Mucosa of descending colon (tissue), 3 donors: ENCODE data around the gene LCN15. TPM values are rescaled to one million over a fixed set of nuclear protein-coding genes. Genes with fewer than 3 reads are reported as not detected.

ENCODE experiments used
- ATAC-seq: fragments of 200-7000 bp; cut with Tn5 transposase; one replicate; pipeline ENCODE4 v1.9.1; 2020; ENCODE audit warnings: mild to moderate bottlenecking, moderate library complexity
- DNase-seq, 3 donors: peaks; one replicate each; pipeline ENCODE4 v3.0.0-alpha.2; 2020
- H3K36me3 ChIP-seq: fragments of 200-600 bp; one replicate; pipeline ENCODE4 v1.8.0; 2021; ENCODE audit warnings: low read depth, mild to moderate bottlenecking
- H3K4me1 ChIP-seq: fragments of 200-600 bp; one replicate; pipeline ENCODE4 v1.8.0; 2021; ENCODE audit warnings: low read depth, mild to moderate bottlenecking
- H3K4me3 ChIP-seq: fragments of 200-600 bp; one replicate; pipeline ENCODE4 v1.8.0; 2021; ENCODE audit warnings: mild to moderate bottlenecking
- H3K9me3 ChIP-seq: fragments of 200-600 bp; one replicate; pipeline ENCODE4 v1.8.0; 2021; ENCODE audit warnings: mild to moderate bottlenecking
- intact Hi-C, 2 donors: fragments of 100-400 bp; cut with DNase I in 1 of 2; cut with micrococcal nuclease in 1 of 2; formaldehyde crosslinking; loops; one replicate each; pipeline versions ENCODE4 v1.11.0 to v1.11.1; 2022; cut with DNase I, micrococcal nuclease
- total RNA-seq, 3 donors: library from RNA; stranded (reverse); fragmentation: NEBNext Ultra II Directional in 2 of 3; extraction: Animal tissue kit (Norgen Biotek cat#: 25700) in 2 of 3; gene quantifications; one replicate each; pipeline versions ENCODE4 v1.2.1 to v1.2.4, GENCODE V29; 2021 to 2023
- TF ChIP-seq, protein P1 (sequence below): fragments of 200-600 bp; IDR thresholded peaks from one replicate; pipeline ENCODE4 v1.8.0; 2022; ENCODE audit warnings: antibody characterized with exemption, mild to moderate bottlenecking
- donor health status: DM: no; HTN: no; CAD: no; lungs with moderate emphysema.
- donor health status: DM: no; HTN: no; CAD: no.
- donor health status: DM: no; HTN: yes; CAD: no.

Gene LCN15
- total RNA-seq, 3 donors from 2014 or later: 1.6 to 17.2 (median 3.7) TPM

DNA sequence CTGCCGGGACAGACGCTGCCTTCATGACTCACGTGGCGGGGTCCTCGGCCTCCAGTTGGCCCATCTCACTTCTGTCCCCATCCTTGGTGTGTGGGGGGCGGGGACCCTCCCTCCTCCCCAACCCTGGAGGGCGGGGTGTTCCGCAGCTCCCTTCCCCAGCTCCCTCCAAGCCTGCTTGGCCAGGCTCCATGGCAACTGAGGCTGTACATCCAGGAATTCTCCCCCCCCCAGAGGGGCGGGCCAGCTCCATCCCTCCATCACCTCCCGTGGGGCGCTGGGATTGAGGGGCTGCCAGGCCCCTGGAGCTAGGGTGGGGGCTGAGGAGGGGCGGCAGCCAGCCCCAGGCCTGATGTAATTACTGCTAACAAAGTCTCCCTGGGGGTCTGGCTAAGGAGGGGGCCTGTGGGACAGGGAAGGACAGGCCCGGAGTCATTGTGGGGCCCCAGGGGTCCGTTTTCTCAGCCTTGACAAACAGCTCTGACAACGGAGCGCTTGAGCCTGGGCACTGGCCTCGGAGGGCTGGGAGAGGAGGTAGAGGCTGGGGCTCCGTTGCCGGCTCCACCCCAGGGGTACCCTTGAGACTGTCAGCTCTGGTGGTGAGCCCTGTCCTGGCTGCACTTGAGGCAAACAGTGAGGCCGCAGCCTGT lies 43.9 kb downstream of the LCN15 start:
- no peak overlapping the region for H3K4me3 ChIP-seq
- no peak for DNase-seq
- TF ChIP-seq, protein P1, sequence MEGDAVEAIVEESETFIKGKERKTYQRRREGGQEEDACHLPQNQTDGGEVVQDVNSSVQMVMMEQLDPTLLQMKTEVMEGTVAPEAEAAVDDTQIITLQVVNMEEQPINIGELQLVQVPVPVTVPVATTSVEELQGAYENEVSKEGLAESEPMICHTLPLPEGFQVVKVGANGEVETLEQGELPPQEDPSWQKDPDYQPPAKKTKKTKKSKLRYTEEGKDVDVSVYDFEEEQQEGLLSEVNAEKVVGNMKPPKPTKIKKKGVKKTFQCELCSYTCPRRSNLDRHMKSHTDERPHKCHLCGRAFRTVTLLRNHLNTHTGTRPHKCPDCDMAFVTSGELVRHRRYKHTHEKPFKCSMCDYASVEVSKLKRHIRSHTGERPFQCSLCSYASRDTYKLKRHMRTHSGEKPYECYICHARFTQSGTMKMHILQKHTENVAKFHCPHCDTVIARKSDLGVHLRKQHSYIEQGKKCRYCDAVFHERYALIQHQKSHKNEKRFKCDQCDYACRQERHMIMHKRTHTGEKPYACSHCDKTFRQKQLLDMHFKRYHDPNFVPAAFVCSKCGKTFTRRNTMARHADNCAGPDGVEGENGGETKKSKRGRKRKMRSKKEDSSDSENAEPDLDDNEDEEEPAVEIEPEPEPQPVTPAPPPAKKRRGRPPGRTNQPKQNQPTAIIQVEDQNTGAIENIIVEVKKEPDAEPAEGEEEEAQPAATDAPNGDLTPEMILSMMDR: no peak
- no peaks in the 10 kb centered on the region for H3K36me3 ChIP-seq
- no peak for ATAC-seq
- intact Hi-C loops: no loop called here
- H3K9me3 ChIP-seq: no peaks in the 10 kb centered on the region
- peaks cover 6% of the 10 kb centered on the region for H3K4me1 ChIP-seq

DNA sequence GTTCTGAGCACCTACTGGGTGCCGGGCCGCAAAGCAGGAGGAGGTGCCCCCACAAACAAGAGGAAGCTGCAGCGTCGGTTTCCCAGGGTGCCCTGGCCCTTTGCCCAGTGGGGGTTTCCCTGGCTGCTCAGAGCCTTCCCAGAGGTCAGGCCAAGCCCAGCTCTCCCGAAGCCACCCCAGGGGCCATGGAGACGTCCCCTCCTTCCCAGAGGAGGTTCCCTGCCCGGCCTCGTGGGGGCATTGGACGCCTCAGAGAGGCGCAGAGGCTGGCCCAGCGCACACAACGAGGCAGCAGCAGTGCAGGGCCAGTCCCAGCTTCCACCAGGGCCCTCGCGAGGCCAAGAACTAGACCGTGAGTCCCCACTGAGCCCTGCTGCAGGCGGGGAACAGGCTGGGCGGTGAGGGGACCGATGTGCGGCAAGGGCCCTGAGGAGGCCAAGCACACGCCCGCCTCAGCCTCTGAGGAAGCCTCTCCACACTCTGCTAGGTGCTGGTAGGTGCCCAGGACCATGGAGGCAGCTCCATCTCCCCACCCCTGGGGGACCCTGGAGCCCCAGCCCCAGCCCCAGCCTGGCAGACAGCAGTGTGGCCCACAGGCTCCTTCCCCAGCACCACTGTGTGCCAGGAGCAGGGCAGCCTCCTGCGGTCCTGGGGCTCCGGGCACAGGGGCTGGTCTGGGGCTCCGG lies 45.0 kb downstream of the LCN15 start:
- H3K4me1 ChIP-seq: peaks cover 6% of the 10 kb centered on the region
- H3K36me3 ChIP-seq: no peaks in the 10 kb centered on the region
- ATAC-seq (peak; percentile 50), DNase-seq (no peak)
- H3K9me3 ChIP-seq: no peaks in the 10 kb centered on the region
- TF ChIP-seq, protein P1: no peak
- no peak overlapping the region for H3K4me3 ChIP-seq
- intact Hi-C loops: no loop called here

DNA sequence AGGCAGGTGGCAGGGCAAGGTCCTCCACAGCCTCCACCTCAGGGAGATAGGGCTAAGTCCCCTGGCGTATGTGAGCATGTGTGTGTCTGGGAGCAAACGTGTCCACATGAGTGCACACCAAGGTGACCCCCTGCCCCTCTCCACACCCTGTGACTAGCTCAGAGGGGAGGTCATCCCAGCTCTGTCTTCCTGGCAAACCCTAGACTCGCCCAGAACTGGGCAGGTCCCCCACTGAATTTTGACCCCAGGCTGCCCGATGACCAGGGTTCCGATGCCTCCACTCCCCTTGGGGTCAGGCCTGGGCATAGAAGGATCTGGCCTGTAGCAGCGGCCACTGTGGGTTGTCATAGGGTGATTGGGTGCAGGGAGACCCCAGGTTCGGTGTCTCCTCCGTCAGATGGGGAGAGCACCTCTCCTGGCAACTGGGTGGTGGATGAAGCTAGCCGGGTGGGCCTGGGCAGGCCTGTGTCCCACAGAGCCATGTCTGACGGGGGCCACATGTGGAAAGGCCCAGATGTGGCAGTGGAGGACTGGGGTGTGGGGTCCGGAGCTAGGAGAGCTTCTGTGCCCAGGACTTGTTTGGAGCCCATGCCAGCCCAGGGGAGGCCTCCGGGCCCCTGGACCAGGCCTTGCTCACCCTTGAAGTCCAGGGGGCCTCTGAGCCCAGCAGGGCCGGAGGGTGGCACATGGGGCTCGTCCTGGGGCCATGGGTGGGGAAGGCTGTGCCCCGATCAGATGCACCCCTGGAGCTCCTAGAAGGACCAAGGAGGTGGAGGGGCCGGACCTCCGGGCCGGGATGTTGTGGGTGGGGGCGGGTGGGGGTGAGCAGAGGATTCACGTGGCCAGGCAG lies 45.7 kb downstream of the LCN15 start:
- DNase-seq: no peak
- TF ChIP-seq, protein P1: no peak
- Histone ChIP-seq H3K4me3 (no peak overlapping the region), H3K36me3 (no peaks in the 10 kb centered on the region), H3K9me3 (no peaks in the 10 kb centered on the region), H3K4me1 (peaks cover 6% of the 10 kb centered on the region)
- ATAC-seq: no peak
- intact Hi-C loops: no loop called here

DNA sequence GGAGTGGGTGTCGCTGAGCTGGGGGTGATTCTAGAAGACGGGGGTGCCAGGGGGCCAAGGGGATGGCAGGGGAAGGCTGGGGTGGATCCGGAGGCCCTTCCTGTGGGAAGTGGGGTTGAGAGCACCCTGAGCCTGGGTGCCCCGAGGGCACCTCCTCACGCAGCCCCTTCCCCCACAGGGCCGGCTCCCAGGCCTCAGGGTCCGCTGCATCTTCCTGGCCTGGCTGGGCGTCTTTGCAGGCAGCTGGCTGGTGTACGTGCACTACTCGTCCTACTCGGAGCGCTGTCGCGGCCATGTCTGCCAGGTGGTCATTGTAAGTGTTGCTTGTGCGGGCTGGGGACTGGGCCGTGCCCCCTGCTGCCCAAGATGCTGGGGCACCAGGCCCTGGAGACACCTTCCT lies 46.9 kb downstream of the LCN15 start:
- TF ChIP-seq, protein P1: no peak
- intact Hi-C loops: no loop called here
- H3K36me3 ChIP-seq: no peaks in the 10 kb centered on the region
- ATAC-seq (no peak), DNase-seq (no peak)
- no peak overlapping the region for H3K4me3 ChIP-seq
- H3K9me3 ChIP-seq: no peaks in the 10 kb centered on the region
- H3K4me1 ChIP-seq: peaks cover 6% of the 10 kb centered on the region

DNA sequence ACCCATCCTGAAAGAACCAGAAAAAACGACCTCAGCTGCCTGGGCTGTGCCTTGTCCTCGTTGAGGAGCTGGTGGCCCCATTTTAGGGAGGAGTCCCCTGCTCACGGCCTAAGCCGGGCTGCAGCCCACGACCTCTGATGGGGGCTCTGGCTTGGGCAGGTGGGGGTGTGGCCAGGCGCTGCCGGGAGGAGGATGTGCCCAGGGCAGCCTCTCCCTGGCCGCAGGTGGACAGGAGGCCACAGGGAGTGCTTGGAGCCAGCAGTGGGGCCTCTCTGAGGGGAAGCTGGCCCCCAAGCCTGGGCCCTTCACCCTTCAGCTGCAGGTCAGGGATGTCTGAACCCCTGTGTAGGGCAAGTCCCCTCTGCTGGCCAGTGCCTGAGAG lies 49.4 kb downstream of the LCN15 start:
- H3K36me3 ChIP-seq: no peaks in the 10 kb centered on the region
- DNase-seq (no peak), ATAC-seq (no peak)
- H3K4me3 ChIP-seq: no peak overlapping the region
- no peaks in the 10 kb centered on the region for H3K9me3 ChIP-seq
- intact Hi-C loops: no loop called here
- peaks cover 12% of the 10 kb centered on the region for H3K4me1 ChIP-seq
- TF ChIP-seq, protein P1: no peak
